GM19043 (cell line): ENCODE measurements around the gene STARD6.
"Not testable (repeated sequence)": the region's sequence is repeated elsewhere in the genome, so short reads cannot be mapped to it uniquely, and the experiment has no call there.

Source experiments
- ATAC-seq: cut with Tn5 transposase; IDR thresholded peaks from one replicate; pipeline ENCODE4 v1.9.1; 2021; ENCODE audit warnings: low read depth; ENCODE audit not compliant: unreplicated experiment

STARD6 gene

GRCh38 chr18:54351186-54351585, 6.5 kb downstream of the STARD6 start:
- no peak for ATAC-seq

DNA sequence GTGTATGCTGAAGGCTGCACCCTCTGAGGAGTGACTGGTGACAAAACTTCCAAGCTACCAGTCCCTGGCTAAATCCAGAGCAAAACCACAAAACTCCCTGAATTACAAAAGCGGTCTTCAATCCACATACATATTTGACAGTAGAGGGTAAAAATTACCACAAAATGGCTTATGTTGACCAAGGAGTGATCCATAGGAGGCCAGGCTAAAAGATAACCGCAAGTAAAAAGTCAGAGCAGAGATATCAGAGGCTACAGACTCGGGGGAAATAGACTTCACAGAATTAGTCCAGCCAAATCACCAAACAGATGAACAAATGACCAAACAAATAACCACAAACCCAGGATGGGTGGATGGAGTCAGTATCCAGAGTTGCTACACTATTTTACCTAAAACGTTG, 19.4 kb downstream of the STARD6 start:
- no peak for ATAC-seq

- no peak for ATAC-seq
These were observed 22.0 kb downstream of the STARD6 start for GRCh38 chr18:54335638-54336173.

- ATAC-seq, result no peak
These were observed 26.7 kb downstream of the STARD6 start for GRCh38 chr18:54330768-54331548.

DNA sequence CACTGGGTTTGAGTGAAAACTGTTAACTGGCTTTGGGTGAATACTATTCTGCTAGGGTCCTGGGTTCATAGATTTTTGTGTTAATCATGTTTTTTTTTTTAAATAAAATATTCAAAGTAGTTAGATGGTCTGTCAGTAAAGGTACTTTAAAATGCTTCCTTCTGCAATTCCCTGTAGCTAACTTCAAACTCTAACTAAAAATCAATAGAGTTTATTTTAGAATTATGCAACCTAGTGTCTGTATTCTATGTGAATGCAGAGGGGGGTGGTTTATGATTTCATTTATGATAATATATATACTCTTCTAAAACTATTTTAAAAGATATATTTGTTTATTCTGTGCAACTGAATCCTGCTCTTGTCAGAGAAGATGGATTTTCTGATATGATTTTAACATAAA, 27.9 kb downstream of the STARD6 start:
- no peak for ATAC-seq

- ATAC-seq, result no peak
These were observed 29.8 kb downstream of the STARD6 start for GRCh38 chr18:54327818-54328217.

GRCh38 chr18:54323970-54324369, 33.7 kb downstream of the STARD6 start:
- ATAC-seq, result no peak

DNA sequence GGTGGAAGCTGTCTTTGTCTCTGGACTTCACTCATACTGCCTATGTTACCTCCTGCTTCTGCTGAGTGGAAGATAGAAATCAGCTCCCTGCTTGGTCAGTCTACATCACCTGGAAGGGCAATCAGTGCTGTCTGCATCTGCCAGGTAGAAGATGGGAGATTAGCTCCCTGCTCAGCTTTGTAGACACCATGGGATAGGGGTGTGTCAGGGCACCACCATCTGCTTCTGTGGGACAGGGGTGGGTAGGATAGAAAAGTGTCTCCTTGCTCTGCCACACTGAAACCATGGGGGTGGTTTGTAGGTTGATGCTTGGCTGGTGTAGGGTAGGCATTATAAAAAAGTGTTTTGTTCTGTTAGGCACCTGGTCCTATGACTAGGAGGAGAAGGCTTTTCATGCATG, 34.1 kb downstream of the STARD6 start:
- ATAC-seq, result no peak

DNA sequence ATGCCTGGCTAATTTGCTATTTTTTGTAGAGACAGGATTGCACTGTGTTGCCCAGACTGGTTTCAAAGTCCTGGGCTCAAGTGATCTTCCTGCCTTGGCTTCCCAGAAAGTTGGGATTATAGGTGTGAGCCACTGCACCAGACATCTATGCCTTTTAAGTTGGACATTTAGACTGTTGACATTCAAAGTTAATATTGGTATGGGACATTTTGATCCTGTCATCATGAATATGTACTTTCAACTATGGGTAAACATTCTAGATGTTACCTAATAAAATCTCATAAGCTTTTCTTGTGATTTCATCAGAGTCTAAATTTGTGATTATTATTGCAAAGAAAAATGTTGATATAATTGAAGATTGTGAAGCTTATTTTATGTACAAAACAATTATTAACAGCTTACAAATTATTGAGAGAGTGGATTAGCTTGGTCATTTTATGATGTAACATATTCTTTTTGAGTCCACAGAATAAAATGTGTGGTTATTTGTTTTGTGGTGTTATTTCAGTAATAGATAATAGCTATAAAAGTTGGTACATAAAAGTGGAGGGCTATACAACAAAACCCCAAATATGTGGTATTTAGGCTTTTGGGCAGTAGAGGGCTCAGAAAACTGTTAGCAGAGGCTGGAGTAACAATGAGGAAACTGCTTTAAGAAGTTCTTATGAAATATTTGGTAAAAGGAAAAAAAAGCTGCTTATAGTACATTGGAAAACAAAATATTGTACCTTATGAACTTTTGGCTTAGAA, 41.4 kb downstream of the STARD6 start:
- no peak for ATAC-seq

DNA sequence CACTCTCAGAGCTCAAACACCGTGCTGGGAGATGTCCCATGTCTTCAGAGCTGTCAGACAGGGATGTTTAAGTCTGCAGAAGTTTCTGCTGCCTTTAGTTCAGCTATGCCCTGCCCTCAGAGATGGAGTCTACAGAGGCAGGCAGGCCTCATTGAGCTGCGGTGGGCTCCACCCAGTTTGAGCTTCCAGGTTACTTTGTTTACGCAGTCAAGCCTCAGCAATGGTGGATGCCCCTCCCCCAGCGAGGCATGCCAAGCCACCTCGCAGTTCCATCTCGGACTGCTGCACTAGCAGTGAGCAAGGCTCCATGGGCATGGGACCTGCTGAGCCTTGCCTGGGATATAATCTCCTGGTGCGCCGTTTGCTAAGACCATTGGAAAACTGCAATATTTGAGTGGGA, 48.1 kb downstream of the STARD6 start:
- ATAC-seq, result not testable (repeated sequence)

GRCh38 chr18:54303408-54303807, 54.2 kb downstream of the STARD6 start:
- no peak for ATAC-seq

DNA sequence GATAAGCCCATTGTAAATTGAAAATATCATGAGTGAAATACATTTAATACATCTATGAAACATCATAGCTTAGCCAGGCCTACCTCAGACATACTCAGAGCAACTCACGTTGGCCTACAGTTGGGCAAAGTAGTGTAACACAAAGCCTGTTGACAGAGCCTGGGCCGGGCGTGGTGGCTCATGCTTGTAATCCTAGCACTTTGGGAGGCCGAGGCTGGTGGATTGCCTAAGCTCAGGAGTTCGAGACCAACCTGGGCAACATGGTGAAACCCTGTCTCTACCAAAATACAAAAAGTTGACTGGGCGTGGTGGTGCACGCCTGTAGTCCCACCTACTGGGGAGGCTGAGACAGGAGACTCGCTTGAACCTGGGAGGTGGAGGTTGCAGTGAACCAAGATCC, 58.7 kb downstream of the STARD6 start:
- ATAC-seq, result not testable (repeated sequence)

GRCh38 chr18:54296062-54296461, 61.6 kb downstream of the STARD6 start:
- ATAC-seq, result no peak

DNA sequence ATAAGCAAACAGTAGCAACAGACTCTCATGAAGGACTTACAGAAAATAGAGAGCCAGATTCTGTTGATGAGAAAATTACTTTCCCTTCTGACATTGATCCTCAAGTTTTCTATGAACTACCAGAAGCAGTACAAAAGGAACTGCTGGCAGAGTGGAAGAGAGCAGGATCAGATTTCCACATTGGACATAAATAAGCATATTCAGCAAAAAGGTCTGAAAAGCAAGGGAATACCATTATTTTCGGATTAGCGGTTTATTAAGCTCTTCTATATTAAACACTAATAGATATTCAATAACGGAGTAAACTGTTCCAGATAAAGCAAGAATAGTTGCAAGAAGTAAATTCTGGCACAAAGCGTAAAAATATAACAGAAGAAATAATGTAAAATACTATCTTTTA, 63.4 kb downstream of the STARD6 start:
- no peak for ATAC-seq

- peak; percentile 99 for ATAC-seq
These were observed 72.5 kb downstream of the STARD6 start for GRCh38 chr18:54284981-54285785.

- ATAC-seq, result peak; percentile 30
These were observed 73.1 kb downstream of the STARD6 start for GRCh38 chr18:54284535-54284934.

DNA sequence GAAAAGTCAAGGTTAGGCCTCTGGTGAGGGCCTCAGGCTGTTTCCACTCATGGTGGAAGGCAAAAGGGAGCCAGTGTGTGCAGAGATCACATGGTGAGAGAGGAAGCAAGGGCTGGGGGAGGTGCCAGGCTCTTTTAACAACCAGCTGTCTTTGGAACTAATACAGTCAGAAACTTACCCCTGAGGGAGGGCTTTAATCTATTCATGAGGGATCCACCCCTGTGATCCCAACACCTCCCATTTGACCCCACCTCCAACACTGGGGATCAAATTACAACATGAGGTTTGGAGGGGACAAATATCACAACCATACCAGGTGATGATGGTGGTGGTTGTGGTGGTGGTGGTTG, 77.5 kb downstream of the STARD6 start:
- ATAC-seq, result no peak

DNA sequence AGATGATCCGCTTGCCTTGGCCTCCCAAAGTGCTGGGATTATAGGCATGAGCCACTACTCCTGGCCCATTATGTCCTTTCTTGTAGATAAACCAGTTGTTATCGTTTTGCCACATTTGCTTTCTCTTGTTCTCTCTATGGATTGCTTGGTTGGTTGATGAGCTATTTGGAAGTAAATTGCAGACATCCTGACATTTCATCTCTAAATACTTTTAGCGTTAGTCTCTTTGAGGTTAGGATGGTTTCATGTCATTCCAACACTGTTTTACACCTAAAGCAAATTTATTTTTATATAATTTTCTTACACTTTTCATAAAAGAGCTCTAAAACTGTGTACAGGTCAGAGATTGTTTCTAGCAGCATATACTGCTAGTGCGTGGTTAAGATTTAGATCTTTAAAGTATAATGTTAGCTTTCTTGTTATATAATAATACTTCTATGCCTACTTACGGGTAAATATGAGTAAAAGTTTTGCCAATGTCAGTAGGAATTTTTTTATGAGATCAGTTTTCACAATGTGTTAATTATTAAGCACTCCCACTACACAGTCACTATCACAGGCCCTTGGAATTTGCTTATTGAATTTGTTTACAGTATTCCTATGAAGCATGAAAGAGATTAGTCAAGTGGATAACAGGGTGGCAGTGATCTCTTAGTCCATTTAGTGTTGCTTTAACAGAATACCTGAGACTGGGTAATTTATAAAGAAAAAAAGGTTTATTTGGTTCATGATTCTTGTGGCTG, 78.0 kb downstream of the STARD6 start:
- no peak for ATAC-seq

DNA sequence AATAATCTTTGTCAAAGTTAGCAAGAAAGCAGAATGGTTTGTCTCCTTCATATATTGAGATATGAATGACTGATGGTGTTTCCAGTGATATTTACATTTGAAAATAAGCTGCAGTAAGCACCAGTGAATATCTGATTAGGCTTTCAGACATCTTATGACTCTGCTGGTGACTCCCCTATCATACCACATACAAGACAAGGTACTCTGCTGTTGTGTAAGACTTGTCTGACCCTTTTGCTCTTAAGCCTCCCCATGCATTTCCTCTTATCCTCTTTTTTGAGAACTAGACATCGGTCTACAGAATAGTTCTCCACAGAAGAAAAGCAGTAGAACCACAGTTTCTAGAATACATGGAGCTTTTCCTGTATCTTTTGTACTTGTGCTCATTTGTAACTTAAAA, 79.0 kb downstream of the STARD6 start:
- no peak for ATAC-seq

- ATAC-seq, result no peak
These were observed 79.8 kb downstream of the STARD6 start for GRCh38 chr18:54277899-54278298.
